Right atrium auricular region (tissue), 2 donors: ENCODE data around the gene SLC17A9. TPM values are rescaled to one million over a fixed set of nuclear protein-coding genes. Genes with fewer than 3 reads are reported as not detected.

Experiments
- DNase-seq: peaks from one replicate; pipeline ENCODE4 v3.0.0-alpha.2; 2019; ENCODE audit warnings: low spot score
- H3K27ac ChIP-seq, 2 donors: fragments of 200-600 bp; sonication (generic); 1 replicate in 1 of 2; 2 replicates in 1 of 2; pipeline ENCODE4 v1.5.1; 2016 to 2019
- H3K27me3 ChIP-seq, 2 donors: fragments of 200-600 bp; sonication (generic); one replicate each; pipeline versions ENCODE4 v1.5.1 to v1.6.0; 2017 to 2019
- H3K36me3 ChIP-seq: fragments of 200-600 bp; sonication (generic); one replicate; pipeline ENCODE4 v1.5.1; 2016
- H3K4me1 ChIP-seq, 2 donors: fragments of 200-600 bp; sonication (generic); one replicate each; pipeline versions ENCODE4 v1.5.1 to v1.6.0; 2017 to 2019
- H3K4me3 ChIP-seq, 2 donors: fragments of 200-600 bp; sonication (generic); 1 replicate in 1 of 2; 2 replicates in 1 of 2; pipeline ENCODE4 v1.5.1; 2017 to 2019; ENCODE audit warnings: mild to moderate bottlenecking in 1 of 2, moderate library complexity in 1 of 2
- H3K9me3 ChIP-seq, 2 donors: fragments of 200-600 bp; sonication (generic); one replicate each; pipeline ENCODE4 v1.5.1; 2019
- total RNA-seq, 2 donors: library from RNA; depleted of rRNA; stranded (reverse); fragments of >200 nt; gene quantifications; one replicate each; pipeline ENCODE4 v1.1.0, GENCODE V29; 2016
- TF ChIP-seq, protein P1 (sequence below), 2 donors: fragments of 200-600 bp; sonication (generic); IDR thresholded peaks; one replicate each; pipeline ENCODE4 v1.5.1; 2019; ENCODE audit warnings: antibody characterized with exemption in 2 of 2

Gene SLC17A9
- total RNA-seq, 2 donors from 2014 or later, result 1.3 to 1.8 TPM

DNA sequence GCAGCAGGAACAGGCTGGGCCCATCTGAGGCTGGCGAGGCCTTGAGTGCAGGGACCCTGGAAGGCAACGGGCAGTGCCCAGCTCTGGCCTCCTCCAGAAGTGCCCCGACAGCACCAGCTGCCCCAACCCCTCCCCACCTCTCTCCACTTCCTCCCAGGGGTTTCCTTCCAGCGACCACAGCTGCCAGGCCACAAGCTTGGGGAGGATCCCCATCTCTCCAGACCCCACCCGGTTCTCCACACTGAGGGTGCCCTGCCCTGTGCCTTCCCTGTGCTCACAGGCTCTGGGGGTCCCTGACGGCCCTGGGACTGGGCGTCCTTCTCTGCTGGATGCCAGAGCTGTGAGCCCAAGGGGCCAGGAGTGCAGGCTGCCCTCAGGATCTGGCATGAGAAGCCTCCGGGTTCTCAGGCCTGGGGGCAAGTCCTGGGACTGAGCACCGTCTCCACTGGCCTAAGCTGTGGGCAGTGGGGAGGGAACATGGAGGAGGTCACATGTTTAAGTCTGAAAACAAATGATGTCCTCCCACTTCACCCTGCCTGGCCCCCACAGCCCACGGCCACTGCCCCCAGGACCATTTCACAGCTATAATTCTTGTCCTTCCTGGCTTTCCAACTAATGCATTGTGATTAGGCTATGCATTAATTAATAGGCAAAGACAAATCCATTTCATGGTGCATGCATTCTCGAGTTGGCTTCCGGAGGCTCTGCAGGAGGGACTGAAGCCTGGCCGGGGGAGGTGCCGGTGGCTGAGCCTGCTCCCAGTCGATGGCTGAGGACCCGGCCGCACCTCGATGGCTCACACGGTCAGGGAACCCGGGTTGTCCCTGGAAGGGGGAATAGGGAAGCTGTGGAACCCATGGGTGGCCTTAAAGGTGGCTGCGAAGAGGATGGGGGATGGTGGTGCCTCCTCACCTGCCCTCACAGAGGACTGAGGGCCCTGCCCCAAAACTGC is 29.9 kb downstream of the SLC17A9 start:
- TF ChIP-seq, protein P1, sequence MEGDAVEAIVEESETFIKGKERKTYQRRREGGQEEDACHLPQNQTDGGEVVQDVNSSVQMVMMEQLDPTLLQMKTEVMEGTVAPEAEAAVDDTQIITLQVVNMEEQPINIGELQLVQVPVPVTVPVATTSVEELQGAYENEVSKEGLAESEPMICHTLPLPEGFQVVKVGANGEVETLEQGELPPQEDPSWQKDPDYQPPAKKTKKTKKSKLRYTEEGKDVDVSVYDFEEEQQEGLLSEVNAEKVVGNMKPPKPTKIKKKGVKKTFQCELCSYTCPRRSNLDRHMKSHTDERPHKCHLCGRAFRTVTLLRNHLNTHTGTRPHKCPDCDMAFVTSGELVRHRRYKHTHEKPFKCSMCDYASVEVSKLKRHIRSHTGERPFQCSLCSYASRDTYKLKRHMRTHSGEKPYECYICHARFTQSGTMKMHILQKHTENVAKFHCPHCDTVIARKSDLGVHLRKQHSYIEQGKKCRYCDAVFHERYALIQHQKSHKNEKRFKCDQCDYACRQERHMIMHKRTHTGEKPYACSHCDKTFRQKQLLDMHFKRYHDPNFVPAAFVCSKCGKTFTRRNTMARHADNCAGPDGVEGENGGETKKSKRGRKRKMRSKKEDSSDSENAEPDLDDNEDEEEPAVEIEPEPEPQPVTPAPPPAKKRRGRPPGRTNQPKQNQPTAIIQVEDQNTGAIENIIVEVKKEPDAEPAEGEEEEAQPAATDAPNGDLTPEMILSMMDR (IDR thresholded peaks at IDR 0.05), result no peak
- Histone ChIP-seq H3K36me3 (no peaks in the 10 kb centered on the region), H3K27ac (no peak overlapping the region), H3K9me3 (no peaks in the 10 kb centered on the region), H3K27me3 (peaks cover 0 to 5% of the 10 kb centered on the region in 2 donors), H3K4me1 (no peaks in the 10 kb centered on the region), H3K4me3 (no peak overlapping the region)
- no peak for DNase-seq

DNA sequence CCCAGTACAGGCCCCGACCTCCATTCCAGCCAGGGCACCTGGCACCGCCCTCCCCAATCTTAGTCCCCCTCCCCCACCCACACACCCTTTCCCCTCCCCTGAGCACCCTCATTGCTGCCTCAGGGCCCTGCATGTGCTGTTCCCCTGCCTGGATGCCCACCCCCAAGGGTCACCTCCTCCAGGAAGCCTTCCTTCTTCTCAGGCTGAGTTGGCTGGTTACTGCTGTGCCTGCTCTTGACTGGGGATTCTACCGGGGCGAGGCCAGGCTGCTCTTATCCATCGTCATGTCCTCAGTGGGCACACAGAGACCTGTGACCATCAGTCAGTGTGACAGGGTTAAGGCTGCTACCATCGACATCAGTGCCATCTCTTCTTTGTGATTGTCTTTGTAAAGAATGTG is 30.7 kb downstream of the SLC17A9 start:
- Histone ChIP-seq H3K9me3 (no peaks in the 10 kb centered on the region), H3K27me3 (peaks cover 0 to 5% of the 10 kb centered on the region in 2 donors)

DNA sequence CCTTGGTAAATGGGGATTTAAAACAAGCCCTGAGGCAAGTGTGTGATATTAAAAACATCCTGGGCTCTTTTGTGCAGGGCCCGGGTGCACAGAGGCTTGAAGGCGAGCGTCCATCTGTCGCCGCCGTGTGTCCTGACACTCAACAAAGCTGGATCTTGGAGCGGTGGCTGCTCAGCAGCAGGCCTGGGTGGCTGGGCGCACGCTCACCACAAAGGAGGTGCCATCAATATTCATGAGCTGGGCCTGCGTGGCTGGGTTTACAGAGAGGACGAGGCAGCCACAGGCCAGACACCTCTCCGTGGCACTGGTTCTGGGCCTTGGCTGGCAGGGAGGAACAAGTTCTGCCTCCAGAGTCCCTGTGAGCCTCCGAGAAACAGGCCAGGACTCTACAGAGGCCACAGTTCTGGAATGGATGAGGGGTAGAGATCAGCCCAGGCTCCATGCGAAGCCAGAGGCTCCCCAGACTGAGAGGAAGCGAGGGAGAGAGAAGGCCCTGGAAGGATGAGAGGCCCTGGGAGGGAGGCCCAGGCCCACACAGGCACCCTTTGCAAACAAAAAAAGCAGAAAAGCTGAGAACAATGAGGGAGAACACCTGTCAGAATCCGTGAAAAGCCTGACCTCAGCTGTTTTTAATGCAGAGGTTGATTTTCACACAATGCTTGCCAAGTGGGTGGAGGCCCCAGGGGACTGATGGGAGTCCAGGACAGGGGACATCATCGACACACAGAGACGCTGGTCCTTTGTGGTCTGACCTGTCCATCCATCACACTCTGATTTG is 32.3 kb downstream of the SLC17A9 start:
- Histone ChIP-seq H3K4me3 (no peak overlapping the region), H3K27ac (no peak overlapping the region), H3K36me3 (no peaks in the 10 kb centered on the region), H3K27me3 (peaks cover 0 to 4% of the 10 kb centered on the region in 2 donors), H3K4me1 (no peaks in the 10 kb centered on the region), H3K9me3 (no peaks in the 10 kb centered on the region)
- TF ChIP-seq, protein P1 (IDR thresholded peaks at IDR 0.05), result no peak
- no peak for DNase-seq

More for the DNA sequence above, 30.7 kb downstream of the SLC17A9 start:
- TF ChIP-seq, protein P1 (IDR thresholded peaks at IDR 0.05), result no peak
- no peaks in the 10 kb centered on the region for H3K36me3 ChIP-seq
- no peak overlapping the region for H3K27ac ChIP-seq
- H3K4me3 ChIP-seq, result no peak overlapping the region
- H3K4me1 ChIP-seq, result no peaks in the 10 kb centered on the region
- DNase-seq, result no peak

DNA sequence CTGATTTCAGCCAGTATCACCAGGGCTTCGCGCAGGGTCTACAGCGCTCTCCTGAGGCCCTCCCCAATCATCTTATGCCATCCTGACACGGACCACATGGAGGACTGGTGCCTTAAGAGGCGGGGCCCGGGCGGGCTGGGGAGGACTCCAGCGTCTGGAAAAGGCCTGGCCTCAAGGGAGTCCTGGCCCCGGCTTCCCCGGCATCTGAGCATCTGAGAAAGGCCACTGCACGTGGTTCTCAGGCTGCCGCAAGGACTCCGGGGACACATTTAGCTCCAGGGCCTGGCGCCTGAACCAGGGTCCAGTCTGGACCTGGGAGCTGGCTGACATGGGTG is 32.9 kb downstream of the SLC17A9 start:
- Histone ChIP-seq H3K4me3 (no peak overlapping the region), H3K27ac (no peak overlapping the region), H3K36me3 (no peaks in the 10 kb centered on the region), H3K27me3 (no peaks in the 10 kb centered on the region), H3K4me1 (no peaks in the 10 kb centered on the region), H3K9me3 (no peaks in the 10 kb centered on the region)
- TF ChIP-seq, protein P1 (IDR thresholded peaks at IDR 0.05), result no peak
- DNase-seq, result no peak

DNA sequence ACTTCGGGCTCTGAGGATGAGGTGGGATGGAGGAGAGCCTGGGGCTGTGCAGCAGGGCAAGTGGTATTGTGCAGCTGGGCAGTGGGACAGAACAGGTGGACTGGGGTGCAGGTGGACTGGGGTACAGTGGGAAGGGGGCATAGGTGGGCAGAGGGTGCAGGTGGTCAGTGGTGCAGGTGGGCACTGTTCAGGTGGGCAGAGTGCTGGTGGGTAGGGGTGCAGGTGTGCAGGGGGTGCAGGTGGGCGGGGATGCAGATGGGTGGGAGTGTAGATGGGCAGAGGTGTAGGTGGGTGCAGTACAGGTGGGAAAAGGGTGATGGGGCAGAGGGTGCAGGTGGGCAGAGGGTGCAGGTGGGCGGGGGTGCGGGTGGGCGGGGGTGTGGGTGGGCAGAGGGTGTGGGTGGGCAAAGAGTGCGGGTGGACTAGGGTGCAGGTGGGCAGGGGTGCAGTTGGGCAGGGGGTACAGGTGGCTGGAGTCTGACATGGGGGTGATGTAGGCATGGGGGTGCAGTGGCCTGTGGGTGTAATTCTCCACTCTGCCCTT is 33.8 kb downstream of the SLC17A9 start:
- Histone ChIP-seq H3K9me3 (no peaks in the 10 kb centered on the region), H3K4me1 (no peaks in the 10 kb centered on the region), H3K36me3 (no peaks in the 10 kb centered on the region), H3K27ac (no peak overlapping the region), H3K4me3 (no peak overlapping the region), H3K27me3 (no peaks in the 10 kb centered on the region)
- no peak for DNase-seq
- TF ChIP-seq, protein P1 (IDR thresholded peaks at IDR 0.05), result no peak
